ENCODE data around the gene ARSB. TPM values are rescaled to one million over a fixed set of nuclear protein-coding genes. Genes with fewer than 3 reads are reported as not detected.

The ARSB gene
- total RNA-seq, 8 experiments from 2014 or later, result 6.6 to 27.4 (median 9.2) TPM

DNA sequence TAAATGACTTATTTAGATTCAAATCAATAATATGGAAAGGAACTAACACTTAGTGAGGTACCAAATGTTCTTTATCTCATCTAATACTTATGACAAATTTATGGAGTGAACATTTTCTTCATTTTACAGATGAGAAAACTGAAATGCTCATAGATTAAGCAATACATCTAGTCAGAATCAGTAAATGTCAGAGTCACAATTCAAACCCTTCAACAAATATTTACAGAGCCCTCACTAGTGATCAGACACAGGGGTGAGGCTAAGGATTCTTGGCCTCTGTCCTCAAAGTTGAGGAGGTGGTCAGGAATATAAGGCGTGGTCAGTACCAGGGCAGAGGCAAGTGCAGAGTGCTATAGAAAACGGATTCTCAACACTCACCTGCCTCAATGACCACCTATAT is 29.5 kb upstream of the ARSB start:
- in situ Hi-C loops (cut with MboI; ENCODE audit: low pct_unique_long_range_greater_than_20kb in 2 of 9, low sequenced_read_pairs in 9 of 9, unreplicated experiment in 9 of 9), result loop anchor here in 4 of 9 experiments (10.0 to 25.0 kb wide), 4 partner anchors 120 to 848 kb away; no protein-coding TSS in a partner anchor
- no peak for ATAC-seq (replicated peaks in 6 of 8)
- WGBS, 10 experiments, result 40 to 100% (median 80%) methylated on average over 1 to 2 of the region's 2 CpGs; no CpG with 5 or more reads in 4 of the 10 experiments
- Histone ChIP-seq H3K4me1 (replicated peaks in 1 of 2) (no peaks in the 10 kb centered on the region), H3K4me3 (no peak overlapping the region), H3K27ac (no peak overlapping the region)

GRCh38 chr5:79011869-79012268 is 26.8 kb upstream of the ARSB start:
- in situ Hi-C loops (cut with MboI; ENCODE audit: low pct_unique_long_range_greater_than_20kb in 2 of 9, low sequenced_read_pairs in 9 of 9, unreplicated experiment in 9 of 9), result loop anchor here in 4 of 9 experiments (10.0 to 25.0 kb wide), 4 partner anchors 123 to 850 kb away; no protein-coding TSS in a partner anchor
- no peak overlapping the region for H3K27ac ChIP-seq
- no peak overlapping the region for H3K4me3 ChIP-seq
- no peak for ATAC-seq (replicated peaks in 6 of 8)
- no peaks in the 10 kb centered on the region for H3K4me1 ChIP-seq (replicated peaks in 1 of 2)

DNA sequence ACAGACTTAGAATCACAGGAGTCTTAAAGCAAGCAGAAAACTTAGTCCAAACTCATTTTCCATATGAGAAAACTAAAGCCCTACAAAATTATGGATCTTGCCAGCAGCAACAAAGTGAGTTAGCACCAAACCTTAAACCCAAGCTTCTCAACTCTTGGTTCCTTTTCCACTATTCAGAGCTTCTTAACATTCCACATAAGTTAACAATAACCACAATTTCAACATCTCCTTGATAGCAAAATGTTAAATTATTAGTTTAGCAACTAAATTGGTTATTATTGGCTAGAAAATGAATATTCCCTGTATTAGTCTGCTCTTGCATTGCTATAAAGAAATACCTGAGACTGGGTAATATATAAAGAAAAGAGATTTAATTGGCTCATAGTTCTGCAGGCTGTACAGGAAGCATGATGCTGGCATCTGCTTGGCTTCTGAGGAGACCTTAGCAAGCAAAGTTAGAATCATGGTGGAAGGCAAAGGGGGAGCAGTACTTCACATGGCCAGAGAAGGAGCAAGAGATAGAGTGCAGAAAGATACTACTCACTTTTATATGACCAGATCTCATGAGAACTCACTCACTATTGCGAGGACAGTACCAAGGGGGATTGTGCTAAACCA is 26.2 kb upstream of the ARSB start:
- in situ Hi-C loops (cut with MboI; ENCODE audit: low pct_unique_long_range_greater_than_20kb in 2 of 9, low sequenced_read_pairs in 9 of 9, unreplicated experiment in 9 of 9), result loop anchor here in 4 of 9 experiments (10.0 to 25.0 kb wide), 4 partner anchors 123 to 851 kb away; no protein-coding TSS in a partner anchor
- no peak for ATAC-seq (replicated peaks in 6 of 8)
- 71 to 100% (median 100%) methylated on average over 1 of the region's 1 CpG; no CpG with 5 or more reads in 5 of the 10 experiments for WGBS, 10 experiments
- Histone ChIP-seq H3K4me1 (replicated peaks in 1 of 2) (peaks cover 0 to 2% of the 10 kb centered on the region in 2 donors), H3K27ac (no peak overlapping the region), H3K4me3 (no peak overlapping the region)

DNA sequence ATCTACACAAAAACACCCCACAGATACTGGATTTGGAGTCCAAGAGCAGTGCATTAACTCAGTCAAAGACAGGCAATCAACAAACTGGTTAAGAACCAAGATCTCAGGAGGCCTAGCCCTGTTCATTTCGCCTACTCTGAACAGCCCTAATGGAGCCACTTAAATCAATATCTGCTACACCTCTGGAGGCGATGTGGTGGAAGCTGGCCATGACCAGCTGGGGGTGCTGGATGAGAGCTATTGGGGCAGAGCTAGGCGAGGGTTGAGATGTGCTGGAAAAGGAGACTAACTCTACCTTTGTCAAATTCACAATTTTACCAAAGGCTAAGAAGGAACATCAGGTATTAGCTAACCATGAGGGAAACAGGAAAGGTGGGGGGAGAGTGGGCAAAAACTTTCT is 23.3 kb upstream of the ARSB start:
- H3K4me1 ChIP-seq (replicated peaks in 1 of 2), result peaks cover 0 to 12% of the 10 kb centered on the region in 2 donors
- in situ Hi-C loops (cut with MboI; ENCODE audit: low pct_unique_long_range_greater_than_20kb in 2 of 9, low sequenced_read_pairs in 9 of 9, unreplicated experiment in 9 of 9), result loop anchor here in 3 of 9 experiments (25.0 kb wide), 3 partner anchors 454 to 854 kb away; no protein-coding TSS in a partner anchor
- no peak overlapping the region for H3K4me3 ChIP-seq
- H3K27ac ChIP-seq, result no peak overlapping the region
- WGBS, 10 experiments, result 80 to 100% (median 93%) methylated on average over 1 to 3 of the region's 3 CpGs; no CpG with 5 or more reads in 4 of the 10 experiments
- ATAC-seq (replicated peaks in 6 of 8), result no peak

DNA sequence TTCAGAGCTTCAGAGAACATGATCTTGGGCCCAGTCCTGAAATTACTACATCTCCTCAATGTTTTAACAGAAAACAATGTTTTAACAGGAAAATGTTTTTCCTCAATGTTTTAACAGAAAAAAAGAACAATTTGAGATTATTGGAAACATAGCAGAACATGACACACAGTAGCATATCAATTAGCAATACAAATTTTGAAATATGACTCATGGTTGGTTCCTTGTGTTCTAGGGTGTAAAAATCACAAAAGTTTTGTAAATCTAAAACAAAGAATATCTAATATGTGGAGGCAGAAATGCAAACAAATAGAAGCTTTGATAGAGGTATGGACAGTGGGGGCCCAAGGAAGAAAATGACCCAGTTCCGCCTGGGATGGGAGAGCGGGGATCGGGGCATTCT is 22.8 kb upstream of the ARSB start:
- ATAC-seq (replicated peaks in 6 of 8), result peak in 2 of 8 experiments; percentile 70 to 78
- H3K27ac ChIP-seq, result no peak overlapping the region
- H3K4me3 ChIP-seq, result no peak overlapping the region
- in situ Hi-C loops (cut with MboI; ENCODE audit: low pct_unique_long_range_greater_than_20kb in 2 of 9, low sequenced_read_pairs in 9 of 9, unreplicated experiment in 9 of 9), result loop anchor here in 3 of 9 experiments (25.0 kb wide), 3 partner anchors 454 to 854 kb away; no protein-coding TSS in a partner anchor
- peaks cover 0 to 12% of the 10 kb centered on the region in 2 donors for H3K4me1 ChIP-seq (replicated peaks in 1 of 2)
- 71 to 100% (median 88%) methylated on average over 3 of the region's 3 CpGs; no CpG with 5 or more reads in 4 of the 10 experiments for WGBS, 10 experiments

GRCh38 chr5:79005936-79006631 is 21.0 kb upstream of the ARSB start:
- 39 to 81% (median 74%) methylated on average over 2 to 6 of the region's 6 CpGs for WGBS, 10 experiments
- ATAC-seq (replicated peaks in 6 of 8), result peak in 3 of 8 experiments; percentile 55 to 60 (median 56)
- Histone ChIP-seq H3K27ac (no peak overlapping the region), H3K4me1 (replicated peaks in 1 of 2) (peaks cover 0 to 12% of the 10 kb centered on the region in 2 donors), H3K4me3 (no peak overlapping the region)
- in situ Hi-C loops (cut with MboI; ENCODE audit: low pct_unique_long_range_greater_than_20kb in 2 of 9, low sequenced_read_pairs in 9 of 9, unreplicated experiment in 9 of 9), result loop anchor here in 3 of 9 experiments (25.0 kb wide), 3 partner anchors 456 to 856 kb away; no protein-coding TSS in a partner anchor

DNA sequence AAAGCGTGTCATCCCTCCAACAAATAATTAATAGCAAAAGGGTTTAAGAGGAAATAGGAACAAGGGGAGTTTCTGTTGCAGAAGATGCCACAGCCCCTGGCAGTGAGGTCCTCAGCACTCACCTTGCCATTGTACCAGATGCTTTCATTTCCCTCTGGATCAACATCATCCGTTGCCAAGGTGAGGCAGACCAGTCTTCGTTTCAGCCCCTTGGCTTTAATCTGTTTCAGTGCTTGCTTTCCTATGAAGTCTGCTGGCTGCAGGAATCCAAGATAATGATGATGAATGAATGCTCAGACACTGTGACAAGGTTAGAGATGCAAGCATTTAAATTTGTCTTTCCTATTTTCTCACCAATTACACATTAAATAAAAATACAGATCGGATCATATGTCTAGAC is 20.0 kb upstream of the ARSB start:
- 13 to 100% (median 81%) methylated on average over 1 to 4 of the region's 4 CpGs; no CpG with 5 or more reads in 2 of the 10 experiments for WGBS, 10 experiments
- peaks cover 0 to 12% of the 10 kb centered on the region in 2 donors for H3K4me1 ChIP-seq (replicated peaks in 1 of 2)
- in situ Hi-C loops (cut with MboI; ENCODE audit: low pct_unique_long_range_greater_than_20kb in 2 of 9, low sequenced_read_pairs in 9 of 9, unreplicated experiment in 9 of 9), result loop anchor here in 3 of 9 experiments (25.0 kb wide), 3 partner anchors 457 to 857 kb away; no protein-coding TSS in a partner anchor
- ATAC-seq (replicated peaks in 6 of 8), result peak in 1 of 8 experiments; percentile 15
- no peak overlapping the region for H3K27ac ChIP-seq
- H3K4me3 ChIP-seq, result no peak overlapping the region

- H3K27ac ChIP-seq, result no peak overlapping the region
Measured at GRCh38 chr5:79002374-79002773, 17.3 kb upstream of the ARSB start.

DNA sequence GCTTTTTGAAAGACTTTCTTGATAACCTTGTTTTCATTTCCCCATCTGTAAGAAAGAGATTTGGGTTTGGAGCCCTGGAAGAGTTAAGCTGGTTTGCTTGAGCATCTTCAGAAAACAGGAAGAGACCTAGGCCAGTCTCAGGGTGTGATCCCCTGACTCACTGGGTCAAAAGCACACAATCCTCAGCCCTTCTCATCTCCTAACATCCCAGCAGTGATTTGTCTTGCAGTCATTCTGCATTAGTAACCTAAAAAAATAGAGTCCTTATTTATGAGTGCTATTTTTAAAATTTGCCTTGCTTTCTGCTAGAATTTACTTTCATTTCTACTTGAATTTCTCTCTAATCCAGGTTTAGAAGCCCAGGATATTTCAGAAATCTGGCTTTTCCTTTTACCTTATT is 16.4 kb upstream of the ARSB start:
- in situ Hi-C loops (cut with MboI; ENCODE audit: low pct_unique_long_range_greater_than_20kb in 2 of 9, low sequenced_read_pairs in 9 of 9, unreplicated experiment in 9 of 9), result loop anchor here in 3 of 9 experiments (25.0 kb wide), 3 partner anchors 461 to 861 kb away; no protein-coding TSS in a partner anchor
- H3K4me3 ChIP-seq, result no peak overlapping the region
- no peak overlapping the region for H3K27ac ChIP-seq
- peaks cover 0 to 11% of the 10 kb centered on the region in 2 donors for H3K4me1 ChIP-seq (replicated peaks in 1 of 2)
- no peak for ATAC-seq (replicated peaks in 6 of 8)

More at GRCh38 chr5:79002374-79002773, 17.3 kb upstream of the ARSB start:
- no peak overlapping the region for H3K4me3 ChIP-seq
- ATAC-seq (replicated peaks in 6 of 8), result peak in 1 of 8 experiments; percentile 49
- 73 to 100% (median 91%) methylated on average over 1 of the region's 1 CpG; no CpG with 5 or more reads in 2 of the 10 experiments for WGBS, 10 experiments
- H3K4me1 ChIP-seq (replicated peaks in 1 of 2), result peaks cover 0 to 12% of the 10 kb centered on the region in 2 donors
- in situ Hi-C loops (cut with MboI; ENCODE audit: low pct_unique_long_range_greater_than_20kb in 2 of 9, low sequenced_read_pairs in 9 of 9, unreplicated experiment in 9 of 9), result loop anchor here in 3 of 9 experiments (25.0 kb wide), 3 partner anchors 460 to 860 kb away; no protein-coding TSS in a partner anchor

DNA sequence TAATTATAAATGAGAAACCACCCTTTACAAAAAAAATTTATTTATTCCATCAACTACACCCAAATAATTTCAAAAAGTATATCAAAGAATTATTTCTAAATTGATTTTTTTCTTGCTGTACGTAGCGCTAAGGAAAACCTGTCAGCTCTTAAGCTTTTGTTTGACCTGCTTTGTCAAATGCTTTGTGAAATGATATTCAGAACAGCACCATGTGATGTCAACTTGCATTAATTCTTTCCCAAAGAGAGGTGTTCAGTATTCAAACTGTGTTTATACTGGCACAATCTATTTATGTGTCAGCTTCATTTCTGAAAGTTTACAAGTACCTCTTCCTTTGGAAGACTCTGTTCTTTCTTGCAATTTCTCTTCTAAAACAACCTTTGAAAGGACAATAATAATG is 12.0 kb upstream of the ARSB start:
- in situ Hi-C loops (cut with MboI; ENCODE audit: low pct_unique_long_range_greater_than_20kb in 2 of 9, low sequenced_read_pairs in 9 of 9, unreplicated experiment in 9 of 9), result no loop called here
- no peak overlapping the region for H3K4me3 ChIP-seq
- no peak for ATAC-seq (replicated peaks in 6 of 8)
- WGBS, 10 experiments, result 67 to 100% (median 92%) methylated on average over 2 of the region's 2 CpGs
- H3K4me1 ChIP-seq (replicated peaks in 1 of 2), result no peaks in the 10 kb centered on the region
- no peak overlapping the region for H3K27ac ChIP-seq

GRCh38 chr5:78995521-78996007 is 10.5 kb upstream of the ARSB start:
- Histone ChIP-seq H3K27ac (no peak overlapping the region), H3K4me3 (no peak overlapping the region), H3K4me1 (replicated peaks in 1 of 2) (no peaks in the 10 kb centered on the region)
- peak in 2 of 8 experiments; percentile 62 to 81 for ATAC-seq (replicated peaks in 6 of 8)
- in situ Hi-C loops (cut with MboI; ENCODE audit: low pct_unique_long_range_greater_than_20kb in 2 of 9, low sequenced_read_pairs in 9 of 9, unreplicated experiment in 9 of 9), result no loop called here
- 10 to 100% (median 67%) methylated on average over 1 to 2 of the region's 2 CpGs; no CpG with 5 or more reads in 2 of the 10 experiments for WGBS, 10 experiments

DNA sequence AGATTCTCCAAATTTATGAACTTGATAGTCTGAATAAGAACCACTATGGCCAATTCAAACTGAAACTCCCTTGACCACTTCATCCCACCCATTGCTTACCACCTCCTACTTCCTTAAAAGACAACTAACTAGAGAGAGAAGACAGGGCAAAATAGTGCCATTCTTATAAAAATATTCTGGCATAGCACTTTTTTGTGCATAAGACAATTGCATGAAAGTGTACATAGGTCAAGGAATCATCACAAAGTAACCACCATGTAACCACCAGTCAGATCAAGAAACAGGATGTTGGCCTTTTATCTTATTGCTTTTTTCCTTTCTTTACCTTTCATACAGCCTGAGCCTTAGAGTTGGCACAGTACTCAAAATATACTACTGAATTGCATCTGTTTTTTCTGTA is 8.1 kb upstream of the ARSB start:
- ATAC-seq (replicated peaks in 6 of 8), result no peak
- no peaks in the 10 kb centered on the region for H3K4me1 ChIP-seq (replicated peaks in 1 of 2)
- H3K4me3 ChIP-seq, result no peak overlapping the region
- H3K27ac ChIP-seq, result no peak overlapping the region
- in situ Hi-C loops (cut with MboI; ENCODE audit: low pct_unique_long_range_greater_than_20kb in 2 of 9, low sequenced_read_pairs in 9 of 9, unreplicated experiment in 9 of 9), result no loop called here

GRCh38 chr5:78992146-78992545 is 7.0 kb upstream of the ARSB start:
- H3K4me1 ChIP-seq (replicated peaks in 1 of 2), result no peaks in the 10 kb centered on the region
- no peak overlapping the region for H3K27ac ChIP-seq
- H3K4me3 ChIP-seq, result no peak overlapping the region
- in situ Hi-C loops (cut with MboI; ENCODE audit: low pct_unique_long_range_greater_than_20kb in 2 of 9, low sequenced_read_pairs in 9 of 9, unreplicated experiment in 9 of 9), result no loop called here
- 20 to 100% (median 82%) methylated on average over 1 to 2 of the region's 2 CpGs for WGBS, 10 experiments
- no peak for ATAC-seq (replicated peaks in 6 of 8)

Data from motor neuron (in vitro differentiated cells).